Measurements from ENCODE around the gene TPRG1L.
A peak's percentile ranks its signal among the peaks of the same experiment; 100 is the strongest.

The TPRG1L gene

DNA sequence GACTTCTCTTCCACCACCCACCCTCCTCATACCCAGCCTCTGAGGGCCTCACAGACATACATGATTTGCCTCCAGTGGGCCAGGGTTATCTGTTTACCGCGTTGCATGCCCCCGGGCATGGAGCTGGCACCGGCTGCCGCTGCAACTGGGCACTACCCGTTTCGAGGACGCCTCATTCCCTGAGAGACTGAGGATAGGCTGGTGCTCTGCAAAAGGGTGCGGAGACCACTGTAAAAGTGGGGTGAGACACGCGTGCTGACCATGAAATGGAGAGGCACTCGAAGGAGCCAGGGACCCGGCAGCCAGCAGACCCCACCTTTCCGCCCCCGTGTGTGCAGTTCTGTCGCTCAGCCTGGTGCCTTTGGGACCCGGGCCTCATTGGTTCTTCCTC is 48.2 kb downstream of the TPRG1L start:
- peaks cover 10% of the 10 kb centered on the region for H3K4me1 Mint-ChIP-seq
- H3K27me3 Mint-ChIP-seq = peaks cover 13% of the 10 kb centered on the region
- CTCF ChIA-PET = no interaction called here
- DNase-seq = no peak
- no peak overlapping the region for H3K4me3 Mint-ChIP-seq
- H3K27ac Mint-ChIP-seq = no peak overlapping the region
- no peaks in the 10 kb centered on the region for H3K9me3 Mint-ChIP-seq
- H3K36me3 Mint-ChIP-seq = no peaks in the 10 kb centered on the region

DNA sequence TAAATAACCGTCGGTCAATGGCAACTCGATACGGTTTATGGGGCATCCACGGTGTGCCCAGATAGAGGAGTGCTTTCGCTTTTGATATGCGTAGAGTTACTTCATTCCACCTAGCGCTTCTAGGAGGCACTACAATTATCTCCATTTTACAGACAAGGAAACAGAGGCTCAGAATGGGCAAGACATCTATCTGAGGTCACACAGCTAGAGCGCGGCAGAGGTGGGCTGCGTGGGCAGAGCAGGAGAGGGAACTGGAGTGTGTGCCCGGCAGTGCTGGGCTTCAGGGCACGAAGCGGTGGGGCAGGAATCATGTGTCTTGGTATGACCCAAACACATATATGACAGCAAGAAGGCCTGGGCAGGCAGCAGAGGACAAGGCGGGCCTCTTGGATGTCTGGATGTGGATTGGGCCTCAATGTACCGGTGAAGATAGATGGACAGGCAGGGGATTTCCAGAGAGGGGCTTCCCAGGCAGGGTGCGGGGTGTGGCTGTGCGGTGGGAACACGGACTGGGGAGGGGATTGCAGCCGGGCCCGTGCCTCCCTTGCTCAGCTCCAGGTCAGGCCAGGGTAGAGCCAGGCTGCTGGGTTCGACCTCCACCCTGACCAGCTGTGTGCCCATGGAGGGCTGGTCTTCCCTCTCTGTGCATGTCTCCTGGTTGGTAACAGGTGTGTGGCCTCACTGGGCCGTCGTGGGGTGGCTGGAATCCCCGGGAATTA is 48.7 kb downstream of the TPRG1L start:
- Mint-ChIP-seq H3K9me3 (no peaks in the 10 kb centered on the region), H3K36me3 (no peaks in the 10 kb centered on the region), H3K27me3 (peaks cover 7% of the 10 kb centered on the region), H3K27ac (no peak overlapping the region), H3K4me1 (peaks cover 13% of the 10 kb centered on the region), H3K4me3 (no peak overlapping the region)
- DNase-seq = no peak
- CTCF ChIA-PET = no interaction called here

- CTCF ChIA-PET = no interaction called here
- Mint-ChIP-seq H3K4me3 (no peak overlapping the region), H3K27me3 (peaks cover 11% of the 10 kb centered on the region), H3K4me1 (peaks cover 19% of the 10 kb centered on the region), H3K27ac (no peak overlapping the region), H3K9me3 (no peaks in the 10 kb centered on the region), H3K36me3 (no peaks in the 10 kb centered on the region)
- DNase-seq = no peak
Measured at GRCh38 chr1:3674100-3675094, 49.6 kb downstream of the TPRG1L start.

DNA sequence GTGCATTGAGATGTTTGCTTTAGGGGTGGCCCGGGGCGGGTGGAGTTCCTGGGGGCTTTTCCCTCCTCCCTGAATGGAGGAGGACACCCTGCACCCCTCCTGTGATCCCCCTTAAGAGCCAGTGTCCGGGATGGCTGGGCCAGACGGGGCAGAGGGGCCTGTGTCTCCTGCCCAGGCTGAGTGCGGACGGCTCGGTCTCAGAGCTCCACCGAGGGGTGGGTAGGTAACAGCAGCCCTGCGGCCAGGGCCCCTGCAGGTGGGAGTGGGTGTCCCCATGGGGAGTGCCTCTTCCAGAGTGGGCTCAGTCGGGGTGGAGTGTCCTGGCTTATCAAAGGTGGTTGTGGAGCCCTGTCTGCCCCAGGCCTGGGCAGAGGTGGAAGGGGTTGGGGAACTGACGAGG is 50.6 kb downstream of the TPRG1L start:
- DNase-seq = no peak
- Mint-ChIP-seq H3K36me3 (no peaks in the 10 kb centered on the region), H3K4me3 (no peak overlapping the region), H3K9me3 (no peaks in the 10 kb centered on the region), H3K27me3 (peaks cover 18% of the 10 kb centered on the region), H3K4me1 (peaks cover 26% of the 10 kb centered on the region), H3K27ac (no peak overlapping the region)
- CTCF ChIA-PET = no interaction called here

GRCh38 chr1:3676581-3677470 is 52.0 kb downstream of the TPRG1L start:
- H3K27me3 Mint-ChIP-seq = peaks cover 18% of the 10 kb centered on the region
- H3K36me3 Mint-ChIP-seq = no peaks in the 10 kb centered on the region
- no peak for DNase-seq
- H3K4me1 Mint-ChIP-seq = peaks cover 26% of the 10 kb centered on the region
- no peak overlapping the region for H3K4me3 Mint-ChIP-seq
- no peaks in the 10 kb centered on the region for H3K9me3 Mint-ChIP-seq
- no peak overlapping the region for H3K27ac Mint-ChIP-seq
- CTCF ChIA-PET = interaction anchor here (1.2 kb wide), 1 partner anchor 224 kb away, joined by 3 read pairs; no protein-coding TSS in a partner anchor

- H3K4me1 Mint-ChIP-seq = peaks cover 26% of the 10 kb centered on the region
- no peaks in the 10 kb centered on the region for H3K9me3 Mint-ChIP-seq
- no peaks in the 10 kb centered on the region for H3K36me3 Mint-ChIP-seq
- peaks cover 18% of the 10 kb centered on the region for H3K27me3 Mint-ChIP-seq
- no peak overlapping the region for H3K4me3 Mint-ChIP-seq
- no peak for DNase-seq
- CTCF ChIA-PET = interaction anchor here (1.2 kb wide), 1 partner anchor 225 kb away, joined by 3 read pairs; no protein-coding TSS in a partner anchor
- peak overlapping the region; percentile 58 for H3K27ac Mint-ChIP-seq
Measured at GRCh38 chr1:3677484-3677883, 52.7 kb downstream of the TPRG1L start.

DNA sequence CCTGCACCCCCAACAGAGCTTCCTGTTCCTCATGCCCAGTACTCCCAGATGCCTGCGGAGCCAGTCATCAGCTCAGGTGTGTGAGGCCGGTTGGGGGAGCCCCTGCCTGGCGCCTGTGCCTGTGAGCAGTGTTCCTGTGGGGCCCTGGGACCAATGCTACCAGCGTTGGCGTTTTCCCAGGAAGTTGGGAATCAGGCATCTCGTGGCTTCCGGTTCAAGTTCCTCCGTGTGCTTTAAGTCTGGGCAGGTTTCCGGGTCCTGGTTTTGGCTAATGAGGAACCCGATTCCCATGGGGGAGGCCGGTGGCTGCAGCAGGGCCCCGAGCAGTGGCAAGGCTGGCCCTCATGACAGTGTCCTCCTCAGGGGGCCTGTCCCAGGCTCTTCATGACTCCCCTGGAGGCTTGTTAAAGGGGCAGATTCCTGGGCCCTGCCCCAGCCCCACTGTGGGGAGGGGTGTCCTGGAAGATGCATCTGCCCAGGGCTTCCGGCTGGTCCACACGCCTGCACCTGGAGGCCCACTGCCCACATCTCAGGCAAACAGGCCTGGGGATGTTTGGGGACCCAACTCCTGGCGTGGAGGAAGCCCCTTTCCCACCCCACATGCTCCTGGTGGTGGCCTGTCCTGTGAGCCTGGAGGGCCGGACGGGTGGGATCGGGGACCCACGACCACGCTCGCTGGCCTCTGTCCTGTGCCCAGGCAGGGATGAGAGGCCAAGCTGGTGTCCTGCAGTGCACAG is 53.7 kb downstream of the TPRG1L start:
- CTCF ChIA-PET = no interaction called here
- DNase-seq = no peak
- Mint-ChIP-seq H3K4me3 (no peak overlapping the region), H3K27me3 (peaks cover 26% of the 10 kb centered on the region), H3K4me1 (peaks cover 26% of the 10 kb centered on the region), H3K27ac (no peak overlapping the region), H3K9me3 (no peaks in the 10 kb centered on the region), H3K36me3 (no peaks in the 10 kb centered on the region)

- Mint-ChIP-seq H3K27ac (peak overlapping the region; percentile 14), H3K9me3 (no peaks in the 10 kb centered on the region), H3K36me3 (no peaks in the 10 kb centered on the region), H3K27me3 (peaks cover 30% of the 10 kb centered on the region), H3K4me3 (no peak overlapping the region), H3K4me1 (peaks cover 26% of the 10 kb centered on the region)
- no peak for DNase-seq
- CTCF ChIA-PET = no interaction called here
Measured at GRCh38 chr1:3679098-3679555, 54.3 kb downstream of the TPRG1L start.

All from activated naive CD4-positive, alpha-beta T cell treated with anti-CD3 and anti-CD28 coated beads, Interleukin-2, amount 10 ng/mL, durations not matched to agents 7 days and 5 days (primary cell).